ENCODE data around the gene ASB2.

The ASB2 gene

GRCh38 chr14:93902619-93903307 lies 73.6 kb downstream of the ASB2 start:
- no peak for DNase-seq (ENCODE audit: low read depth in 2 of 2)

DNA sequence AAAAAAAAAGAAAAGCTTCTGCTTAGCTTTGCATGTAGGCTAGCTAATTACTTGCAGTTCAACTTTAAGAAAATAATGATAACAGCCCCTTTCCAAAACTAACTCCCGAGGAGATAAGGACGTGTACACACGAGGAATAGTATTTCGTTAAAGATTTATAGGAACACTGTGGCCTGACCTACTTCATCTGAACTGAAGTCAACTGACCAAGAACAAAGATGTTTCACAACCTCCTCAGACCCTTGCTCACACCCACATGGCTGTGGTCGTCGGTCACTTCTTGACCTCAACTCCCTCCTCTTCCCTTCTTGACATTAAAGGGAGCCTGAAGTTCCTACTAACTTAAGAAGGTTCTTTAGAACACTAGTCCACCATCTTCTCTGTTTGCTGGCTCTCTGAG lies 74.6 kb downstream of the ASB2 start:
- DNase-seq (ENCODE audit: low read depth in 2 of 2): no peak

DNA sequence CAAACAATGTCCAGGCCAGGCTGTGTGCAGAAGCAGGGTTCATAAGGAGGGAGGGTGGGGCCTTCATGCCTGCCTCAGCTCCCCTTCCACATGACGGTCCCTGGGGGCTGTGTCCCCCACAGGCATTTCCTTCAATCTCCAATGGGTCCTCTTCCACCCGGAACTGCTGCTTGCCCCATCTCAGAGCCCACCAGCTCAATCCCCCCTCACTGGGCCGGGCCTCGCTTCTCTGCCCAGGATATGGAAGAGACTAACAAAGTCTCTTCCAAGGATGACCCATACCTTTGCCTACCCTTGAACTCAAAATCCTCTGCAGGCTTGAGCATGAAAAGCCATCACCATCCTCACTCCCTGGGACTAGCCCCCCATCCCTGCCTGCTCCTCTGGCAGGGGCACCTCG lies 77.6 kb downstream of the ASB2 start:
- no peak for DNase-seq (ENCODE audit: low read depth in 2 of 2)

- no peak for DNase-seq (ENCODE audit: low read depth in 2 of 2)
These were observed 78.2 kb downstream of the ASB2 start for GRCh38 chr14:93898081-93898611.

- no peak for DNase-seq (ENCODE audit: low read depth in 2 of 2)
These were observed 78.9 kb downstream of the ASB2 start for GRCh38 chr14:93897476-93897845.

- DNase-seq (ENCODE audit: low read depth in 2 of 2): no peak
These were observed 81.3 kb downstream of the ASB2 start for GRCh38 chr14:93895023-93895604.

DNA sequence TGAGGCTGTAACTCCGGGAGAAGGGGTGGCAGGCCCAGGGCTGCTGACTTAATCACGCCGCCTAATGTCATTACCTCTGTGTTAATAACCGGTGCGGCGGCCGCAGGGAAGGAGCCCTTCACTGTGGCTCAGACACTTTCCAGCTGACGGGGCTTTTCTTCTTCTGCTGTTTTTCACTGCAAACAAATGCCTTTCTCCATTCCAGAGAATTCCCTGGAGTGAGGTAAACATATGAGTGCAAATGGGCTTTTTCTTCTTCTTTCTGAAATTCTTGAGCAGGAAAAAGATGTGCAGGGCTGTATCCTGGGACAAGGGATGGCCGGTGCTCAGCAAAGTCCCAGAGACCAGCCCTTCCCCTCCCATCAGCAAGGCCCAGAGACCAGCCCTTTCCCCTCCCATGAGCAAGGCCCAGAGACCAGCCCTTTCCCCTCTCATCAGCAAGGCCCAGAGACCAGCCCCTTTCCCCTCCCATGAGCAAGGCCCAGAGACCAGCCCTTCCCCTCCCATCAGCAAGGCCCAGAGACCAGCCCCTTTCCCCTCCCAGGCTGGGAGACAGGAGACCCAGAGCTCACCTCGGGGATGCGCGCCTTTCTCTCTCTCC lies 82.6 kb downstream of the ASB2 start:
- no peak for DNase-seq (ENCODE audit: low read depth in 2 of 2)

- peak; percentile 36 to 46 for DNase-seq (ENCODE audit: low read depth in 2 of 2)
These were observed 83.3 kb downstream of the ASB2 start for GRCh38 chr14:93892923-93893558.

- DNase-seq (ENCODE audit: low read depth in 2 of 2): no peak
These were observed 83.9 kb downstream of the ASB2 start for GRCh38 chr14:93892505-93892839.

DNA sequence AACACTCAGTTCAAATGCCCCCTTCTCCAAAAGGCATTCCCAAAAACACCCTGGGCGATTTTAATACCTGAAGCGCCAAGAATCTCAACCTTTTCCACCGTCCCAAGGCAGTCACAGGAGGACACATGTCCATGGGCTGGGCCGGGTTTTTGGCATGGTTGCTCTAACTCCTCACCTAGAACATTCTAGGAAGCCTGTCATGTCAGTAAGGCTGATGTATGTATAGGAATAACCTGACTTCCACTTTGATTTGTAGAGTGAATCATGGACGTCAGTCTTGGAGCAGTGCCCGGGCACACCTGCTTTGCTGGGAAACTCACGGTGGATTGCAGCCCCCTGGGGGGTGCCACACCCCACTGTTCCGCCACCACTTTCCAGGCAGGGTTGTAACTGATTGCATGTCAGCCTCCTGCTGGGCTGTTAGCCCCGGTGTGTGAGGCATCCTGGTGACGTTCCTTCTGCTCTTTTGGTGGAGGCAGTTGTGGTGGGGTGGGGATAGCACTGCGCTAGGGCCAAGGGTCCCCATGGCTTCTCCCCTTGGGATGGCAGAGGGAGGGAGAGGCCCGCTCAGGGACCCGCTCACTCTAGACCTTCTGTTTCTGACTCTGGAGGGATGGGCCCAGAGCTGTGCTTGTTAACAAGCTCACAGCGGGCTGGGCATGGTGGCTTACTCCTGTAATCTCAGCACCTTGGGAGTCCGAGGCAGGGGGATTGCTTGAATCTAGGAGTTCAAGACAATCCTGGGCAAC lies 84.4 kb downstream of the ASB2 start:
- no peak for DNase-seq (ENCODE audit: low read depth in 2 of 2)

DNA sequence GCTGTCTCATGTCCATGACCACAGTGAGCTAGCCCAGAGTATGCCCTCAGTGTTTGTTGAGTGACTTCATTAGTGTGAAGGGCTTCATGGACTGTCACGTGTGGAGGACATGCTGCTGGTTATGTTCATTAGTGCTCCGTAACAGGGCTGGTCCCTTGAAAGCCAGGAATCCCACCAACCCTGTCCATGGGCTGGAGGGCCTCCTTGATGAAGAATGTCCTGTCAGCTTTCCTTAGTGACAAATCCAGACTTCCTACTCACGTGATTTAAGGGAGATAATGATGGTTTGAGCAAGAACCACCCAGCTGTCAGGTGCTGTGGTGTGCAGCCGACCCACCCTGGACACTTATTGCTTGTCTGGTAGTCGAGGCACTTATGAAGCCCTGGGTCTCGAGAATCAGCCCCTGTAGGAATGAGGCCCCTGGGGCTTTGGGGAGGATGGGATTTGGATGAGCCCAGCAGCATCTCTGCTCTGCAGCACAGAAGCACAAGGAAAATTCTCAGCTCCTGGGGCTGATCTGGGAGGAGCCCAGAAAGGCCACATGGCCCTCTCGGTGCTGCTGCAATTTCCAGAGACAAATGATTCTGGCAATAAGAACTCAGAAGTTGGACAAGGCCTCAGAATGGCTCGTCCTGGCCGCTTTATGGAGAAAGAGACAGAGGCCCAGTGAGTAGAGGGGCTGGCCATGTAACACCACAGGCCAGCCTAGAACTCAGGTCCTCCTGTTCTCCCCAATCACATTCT lies 86.5 kb downstream of the ASB2 start:
- no peak for DNase-seq (ENCODE audit: low read depth in 2 of 2)

DNA sequence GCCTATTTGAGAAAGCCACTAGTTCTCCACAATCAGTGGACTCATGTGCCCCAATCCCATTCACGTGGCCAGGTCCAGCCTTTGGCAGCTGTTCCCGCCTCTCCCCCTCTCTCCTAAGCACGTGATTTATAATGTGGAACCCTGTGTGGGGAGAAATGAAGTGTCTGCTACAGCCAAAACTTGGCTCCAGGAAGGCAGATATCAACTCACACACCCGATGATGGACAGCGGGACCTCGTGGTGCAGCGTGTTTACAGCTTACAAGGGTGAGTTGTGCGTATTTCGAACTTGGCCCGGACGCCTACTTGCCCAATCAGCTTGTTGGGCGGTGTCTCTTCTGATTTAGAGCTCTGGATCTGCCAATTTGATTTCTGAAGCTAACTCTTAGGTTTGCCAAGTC lies 87.4 kb downstream of the ASB2 start:
- DNase-seq (ENCODE audit: low read depth in 2 of 2): no peak

GRCh38 chr14:93884950-93885349 lies 91.4 kb downstream of the ASB2 start:
- DNase-seq (ENCODE audit: low read depth in 2 of 2): no peak

All from stimulated activated CD8-positive, alpha-beta memory T cell treated with anti-CD3 and anti-CD28 coated beads, Interleukin-2, amount 100 ng/mL, for 1 hour (primary cell).